Spinal cord (tissue), 10 donors: Measurements from ENCODE around the gene CTIF. TPM values are rescaled to one million over a fixed set of nuclear protein-coding genes. Genes with fewer than 3 reads are reported as not detected.

Source experiments
- DNase-seq, 6 donors: peaks; one replicate each; pipeline versions ENCODE4 v3.0.0 to v3.0.0-alpha.2; 2013 to 2015; ENCODE audit warnings: low spot score in 6 of 6, low read depth in 4 of 6
- H3K27ac ChIP-seq: one replicate; pipeline ENCODE4 v1.5.1; 2013; ENCODE audit warnings: low read depth, low read length, control low read depth
- H3K27me3 ChIP-seq: one replicate; pipeline ENCODE4 v1.6.1; 2013; ENCODE audit warnings: low read length; ENCODE audit not compliant: control insufficient read depth, insufficient read depth
- H3K36me3 ChIP-seq: one replicate; pipeline ENCODE4 v1.6.1; 2013; ENCODE audit warnings: low read length; ENCODE audit not compliant: control insufficient read depth, insufficient read depth
- H3K4me1 ChIP-seq: one replicate; pipeline ENCODE4 v1.6.1; 2013; ENCODE audit warnings: low read length; ENCODE audit not compliant: control insufficient read depth, insufficient read depth
- H3K4me3 ChIP-seq: one replicate; pipeline ENCODE4 v1.5.1; 2013; ENCODE audit warnings: low read depth, low read length, control low read depth
- H3K9me3 ChIP-seq: one replicate; pipeline ENCODE4 v1.6.1; 2013; ENCODE audit warnings: low read length; ENCODE audit not compliant: control insufficient read depth, insufficient read depth
- WGBS: methylation state at CpG from one replicate; pipeline ENCODE4 v1.1.5; 2013; ENCODE audit warnings: missing lambda C conversion rate; ENCODE audit not compliant: insufficient coverage; 5-methylcytosine and 5-hydroxymethylcytosine counted together
- polyA plus RNA-seq, 2 donors: library from polyadenylated mRNA; unstranded; fragments of 120-200 nt; gene quantifications; one replicate each; pipeline ENCODE4 v1.2.1, GENCODE V29; 2013; ENCODE audit not compliant: insufficient read length in 2 of 2
- total RNA-seq, 2 donors: library from RNA; depleted of rRNA in 1 of 2; stranded (reverse); fragments of 120-200 nt in 1 of 2; fragments of >200 nt in 1 of 2; gene quantifications; one replicate each; pipeline versions ENCODE4 v1.2.3 to v1.2.4, GENCODE V29; 2013 to 2014
- donor health status: healthy.

CTIF gene
- total and polyA plus RNA-seq, 4 donors, result 32.5 to 106 (median 72.6) TPM

- WGBS, result 48% methylated on average over 2 of the region's 7 CpGs
- Histone ChIP-seq H3K9me3 (no peaks in the 10 kb centered on the region), H3K36me3 (peaks cover 56% of the 10 kb centered on the region), H3K4me3 (no peak overlapping the region), H3K27ac (no peak overlapping the region), H3K27me3 (no peaks in the 10 kb centered on the region), H3K4me1 (peaks cover 79% of the 10 kb centered on the region)
- DNase-seq, result peak in 1 of 6 donors; percentile 9
Observed at GRCh38 chr18:48779462-48779861, 240.6 kb downstream of the CTIF start.

- Histone ChIP-seq H3K36me3 (peaks cover 54% of the 10 kb centered on the region), H3K4me3 (no peak overlapping the region), H3K27ac (peak overlapping the region; percentile 74), H3K9me3 (no peaks in the 10 kb centered on the region), H3K27me3 (no peaks in the 10 kb centered on the region), H3K4me1 (peaks cover 82% of the 10 kb centered on the region)
- 25% methylated on average over 14 of the region's 17 CpGs for WGBS
- peak in 2 of 6 donors; percentile 36 to 43 for DNase-seq
Observed at GRCh38 chr18:48780201-48780912, 241.5 kb downstream of the CTIF start.

GRCh38 chr18:48780913-48781162 lies 242.0 kb downstream of the CTIF start:
- Histone ChIP-seq H3K36me3 (peaks cover 49% of the 10 kb centered on the region), H3K4me1 (peaks cover 82% of the 10 kb centered on the region), H3K4me3 (no peak overlapping the region), H3K27ac (peak overlapping the region; percentile 74), H3K27me3 (no peaks in the 10 kb centered on the region), H3K9me3 (no peaks in the 10 kb centered on the region)
- 47% methylated on average over 2 of the region's 3 CpGs for WGBS
- DNase-seq, result no peak

GRCh38 chr18:48781163-48781987 lies 242.5 kb downstream of the CTIF start:
- Histone ChIP-seq H3K9me3 (no peaks in the 10 kb centered on the region), H3K4me1 (peaks cover 77% of the 10 kb centered on the region), H3K27ac (peak overlapping the region; percentile 74), H3K4me3 (no peak overlapping the region), H3K36me3 (peaks cover 49% of the 10 kb centered on the region), H3K27me3 (no peaks in the 10 kb centered on the region)
- 15% methylated on average over 21 of the region's 28 CpGs for WGBS
- peak; percentile 48 to 92 (median 64) for DNase-seq

- no peak overlapping the region for H3K4me3 ChIP-seq
- WGBS, result 84% methylated on average over 2 of the region's 2 CpGs
Observed at GRCh38 chr18:48781988-48782363, 243.1 kb downstream of the CTIF start.

GRCh38 chr18:48782381-48782861 lies 243.6 kb downstream of the CTIF start:
- Histone ChIP-seq H3K27me3 (no peaks in the 10 kb centered on the region), H3K4me1 (peaks cover 75% of the 10 kb centered on the region), H3K4me3 (no peak overlapping the region), H3K9me3 (no peaks in the 10 kb centered on the region), H3K27ac (peak overlapping the region; percentile 74), H3K36me3 (peaks cover 44% of the 10 kb centered on the region)
- peak in 2 of 6 donors; percentile 12 to 46 for DNase-seq
- WGBS, result 53% methylated on average over 5 of the region's 11 CpGs

More at GRCh38 chr18:48781988-48782363, 243.1 kb downstream of the CTIF start:
- H3K4me1 ChIP-seq, result peaks cover 75% of the 10 kb centered on the region
- DNase-seq, result no peak
- no peaks in the 10 kb centered on the region for H3K9me3 ChIP-seq
- peaks cover 47% of the 10 kb centered on the region for H3K36me3 ChIP-seq
- H3K27ac ChIP-seq, result peak overlapping the region; percentile 74
- no peaks in the 10 kb centered on the region for H3K27me3 ChIP-seq

- WGBS, result 89% methylated on average over 24 of the region's 24 CpGs
- Histone ChIP-seq H3K27ac (no peak overlapping the region), H3K36me3 (peaks cover 36% of the 10 kb centered on the region), H3K27me3 (no peaks in the 10 kb centered on the region), H3K4me3 (no peak overlapping the region), H3K9me3 (no peaks in the 10 kb centered on the region), H3K4me1 (peaks cover 66% of the 10 kb centered on the region)
- no peak for DNase-seq
Observed at GRCh38 chr18:48783616-48784520, 245.0 kb downstream of the CTIF start.

GRCh38 chr18:48784656-48785055 lies 245.8 kb downstream of the CTIF start:
- no peak for DNase-seq
- WGBS, result 90% methylated on average over 4 of the region's 5 CpGs
- Histone ChIP-seq H3K4me3 (no peak overlapping the region), H3K36me3 (peaks cover 34% of the 10 kb centered on the region), H3K9me3 (no peaks in the 10 kb centered on the region), H3K27ac (no peak overlapping the region), H3K27me3 (no peaks in the 10 kb centered on the region), H3K4me1 (peaks cover 59% of the 10 kb centered on the region)

- Histone ChIP-seq H3K27me3 (no peaks in the 10 kb centered on the region), H3K9me3 (no peaks in the 10 kb centered on the region), H3K4me1 (peaks cover 57% of the 10 kb centered on the region), H3K4me3 (no peak overlapping the region), H3K27ac (no peak overlapping the region), H3K36me3 (peaks cover 35% of the 10 kb centered on the region)
- DNase-seq, result no peak
- 75% methylated on average over 5 of the region's 5 CpGs for WGBS
Observed at GRCh38 chr18:48785091-48785614, 246.3 kb downstream of the CTIF start.
